ENCODE data around the gene PPAT. TPM values are rescaled to one million over a fixed set of nuclear protein-coding genes. Genes with fewer than 3 reads are reported as not detected.

PPAT gene
- total and polyA plus RNA-seq, 4 donors, result 3.7 to 11.0 (median 5.7) TPM

GRCh38 chr4:56430203-56430602 is 5.2 kb downstream of the PPAT start:
- Histone ChIP-seq H3K4me1 (ENCODE audit: control insufficient read depth in 4 of 4, insufficient read depth in 4 of 4, low read length in 3 of 4) (peaks cover 0 to 12% (median 6%) of the 10 kb centered on the region in 4 donors), H3K9me3 (ENCODE audit: control insufficient read depth in 4 of 4, low read length in 3 of 4) (no peaks in the 10 kb centered on the region), H3K27ac (ENCODE audit: low read depth in 1 of 2, low read length in 2 of 2) (no peak overlapping the region), H3K9ac (ENCODE audit: low read depth in 1 of 2, low read length in 2 of 2) (no peak overlapping the region), H3K4me3 (ENCODE audit: low read depth in 1 of 3, low read length in 3 of 3) (no peak overlapping the region), H3K27me3 (ENCODE audit: control insufficient read depth in 4 of 4, insufficient read depth in 4 of 4, low read length in 3 of 4) (no peaks in the 10 kb centered on the region), H3K36me3 (ENCODE audit: control insufficient read depth in 4 of 4, insufficient read depth in 3 of 4, low read depth in 1 of 4, low read length in 3 of 4) (no peaks in the 10 kb centered on the region)
- TF ChIP-seq, protein P1, sequence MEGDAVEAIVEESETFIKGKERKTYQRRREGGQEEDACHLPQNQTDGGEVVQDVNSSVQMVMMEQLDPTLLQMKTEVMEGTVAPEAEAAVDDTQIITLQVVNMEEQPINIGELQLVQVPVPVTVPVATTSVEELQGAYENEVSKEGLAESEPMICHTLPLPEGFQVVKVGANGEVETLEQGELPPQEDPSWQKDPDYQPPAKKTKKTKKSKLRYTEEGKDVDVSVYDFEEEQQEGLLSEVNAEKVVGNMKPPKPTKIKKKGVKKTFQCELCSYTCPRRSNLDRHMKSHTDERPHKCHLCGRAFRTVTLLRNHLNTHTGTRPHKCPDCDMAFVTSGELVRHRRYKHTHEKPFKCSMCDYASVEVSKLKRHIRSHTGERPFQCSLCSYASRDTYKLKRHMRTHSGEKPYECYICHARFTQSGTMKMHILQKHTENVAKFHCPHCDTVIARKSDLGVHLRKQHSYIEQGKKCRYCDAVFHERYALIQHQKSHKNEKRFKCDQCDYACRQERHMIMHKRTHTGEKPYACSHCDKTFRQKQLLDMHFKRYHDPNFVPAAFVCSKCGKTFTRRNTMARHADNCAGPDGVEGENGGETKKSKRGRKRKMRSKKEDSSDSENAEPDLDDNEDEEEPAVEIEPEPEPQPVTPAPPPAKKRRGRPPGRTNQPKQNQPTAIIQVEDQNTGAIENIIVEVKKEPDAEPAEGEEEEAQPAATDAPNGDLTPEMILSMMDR (IDR thresholded peaks at IDR 0.05; ENCODE audit: low read depth, low read length, missing input control), result no peak
- TF ChIP-seq ATF3 (IDR thresholded peaks at IDR 0.05), result no peak
- 99% methylated on average over 2 of the region's 2 CpGs for WGBS
- DNase-seq (ENCODE audit: low spot score), result no peak

- Histone ChIP-seq H3K9me3 (ENCODE audit: control insufficient read depth in 4 of 4, low read length in 3 of 4) (no peaks in the 10 kb centered on the region), H3K9ac (ENCODE audit: low read depth in 1 of 2, low read length in 2 of 2) (no peak overlapping the region), H3K4me1 (ENCODE audit: control insufficient read depth in 4 of 4, insufficient read depth in 4 of 4, low read length in 3 of 4) (no peaks in the 10 kb centered on the region), H3K27ac (ENCODE audit: low read depth in 1 of 2, low read length in 2 of 2) (no peak overlapping the region), H3K36me3 (ENCODE audit: control insufficient read depth in 4 of 4, insufficient read depth in 3 of 4, low read depth in 1 of 4, low read length in 3 of 4) (no peaks in the 10 kb centered on the region), H3K4me3 (ENCODE audit: low read depth in 1 of 3, low read length in 3 of 3) (no peak overlapping the region), H3K27me3 (ENCODE audit: control insufficient read depth in 4 of 4, insufficient read depth in 4 of 4, low read length in 3 of 4) (no peaks in the 10 kb centered on the region)
- 98% methylated on average over 1 of the region's 1 CpG for WGBS
- DNase-seq (ENCODE audit: low spot score), result no peak
- TF ChIP-seq YY1 (IDR thresholded peaks at IDR 0.05), result no peak
- TF ChIP-seq, protein P2, sequence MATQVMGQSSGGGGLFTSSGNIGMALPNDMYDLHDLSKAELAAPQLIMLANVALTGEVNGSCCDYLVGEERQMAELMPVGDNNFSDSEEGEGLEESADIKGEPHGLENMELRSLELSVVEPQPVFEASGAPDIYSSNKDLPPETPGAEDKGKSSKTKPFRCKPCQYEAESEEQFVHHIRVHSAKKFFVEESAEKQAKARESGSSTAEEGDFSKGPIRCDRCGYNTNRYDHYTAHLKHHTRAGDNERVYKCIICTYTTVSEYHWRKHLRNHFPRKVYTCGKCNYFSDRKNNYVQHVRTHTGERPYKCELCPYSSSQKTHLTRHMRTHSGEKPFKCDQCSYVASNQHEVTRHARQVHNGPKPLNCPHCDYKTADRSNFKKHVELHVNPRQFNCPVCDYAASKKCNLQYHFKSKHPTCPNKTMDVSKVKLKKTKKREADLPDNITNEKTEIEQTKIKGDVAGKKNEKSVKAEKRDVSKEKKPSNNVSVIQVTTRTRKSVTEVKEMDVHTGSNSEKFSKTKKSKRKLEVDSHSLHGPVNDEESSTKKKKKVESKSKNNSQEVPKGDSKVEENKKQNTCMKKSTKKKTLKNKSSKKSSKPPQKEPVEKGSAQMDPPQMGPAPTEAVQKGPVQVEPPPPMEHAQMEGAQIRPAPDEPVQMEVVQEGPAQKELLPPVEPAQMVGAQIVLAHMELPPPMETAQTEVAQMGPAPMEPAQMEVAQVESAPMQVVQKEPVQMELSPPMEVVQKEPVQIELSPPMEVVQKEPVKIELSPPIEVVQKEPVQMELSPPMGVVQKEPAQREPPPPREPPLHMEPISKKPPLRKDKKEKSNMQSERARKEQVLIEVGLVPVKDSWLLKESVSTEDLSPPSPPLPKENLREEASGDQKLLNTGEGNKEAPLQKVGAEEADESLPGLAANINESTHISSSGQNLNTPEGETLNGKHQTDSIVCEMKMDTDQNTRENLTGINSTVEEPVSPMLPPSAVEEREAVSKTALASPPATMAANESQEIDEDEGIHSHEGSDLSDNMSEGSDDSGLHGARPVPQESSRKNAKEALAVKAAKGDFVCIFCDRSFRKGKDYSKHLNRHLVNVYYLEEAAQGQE (IDR thresholded peaks at IDR 0.05), result no peak
- TF ChIP-seq GABPA (IDR thresholded peaks at IDR 0.05 in 1 of 2, conservative IDR thresholded peaks at IDR 0.05 in 1 of 2), result no peak
- TF ChIP-seq, protein P3, sequence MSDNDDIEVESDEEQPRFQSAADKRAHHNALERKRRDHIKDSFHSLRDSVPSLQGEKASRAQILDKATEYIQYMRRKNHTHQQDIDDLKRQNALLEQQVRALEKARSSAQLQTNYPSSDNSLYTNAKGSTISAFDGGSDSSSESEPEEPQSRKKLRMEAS (IDR thresholded peaks at IDR 0.05), result no peak
- no peak for TF ChIP-seq EGR1 (IDR thresholded peaks at IDR 0.05; ENCODE audit: low read depth in 2 of 2)
- no peak for TF ChIP-seq SP1 (IDR thresholded peaks at IDR 0.05)
- no peak for TF ChIP-seq JUND (IDR thresholded peaks at IDR 0.05)
- TF ChIP-seq HNF4A (conservative IDR thresholded peaks at IDR 0.05), result no peak
- TF ChIP-seq RXRA (IDR thresholded peaks at IDR 0.05), result no peak
- TF ChIP-seq, protein P4, sequence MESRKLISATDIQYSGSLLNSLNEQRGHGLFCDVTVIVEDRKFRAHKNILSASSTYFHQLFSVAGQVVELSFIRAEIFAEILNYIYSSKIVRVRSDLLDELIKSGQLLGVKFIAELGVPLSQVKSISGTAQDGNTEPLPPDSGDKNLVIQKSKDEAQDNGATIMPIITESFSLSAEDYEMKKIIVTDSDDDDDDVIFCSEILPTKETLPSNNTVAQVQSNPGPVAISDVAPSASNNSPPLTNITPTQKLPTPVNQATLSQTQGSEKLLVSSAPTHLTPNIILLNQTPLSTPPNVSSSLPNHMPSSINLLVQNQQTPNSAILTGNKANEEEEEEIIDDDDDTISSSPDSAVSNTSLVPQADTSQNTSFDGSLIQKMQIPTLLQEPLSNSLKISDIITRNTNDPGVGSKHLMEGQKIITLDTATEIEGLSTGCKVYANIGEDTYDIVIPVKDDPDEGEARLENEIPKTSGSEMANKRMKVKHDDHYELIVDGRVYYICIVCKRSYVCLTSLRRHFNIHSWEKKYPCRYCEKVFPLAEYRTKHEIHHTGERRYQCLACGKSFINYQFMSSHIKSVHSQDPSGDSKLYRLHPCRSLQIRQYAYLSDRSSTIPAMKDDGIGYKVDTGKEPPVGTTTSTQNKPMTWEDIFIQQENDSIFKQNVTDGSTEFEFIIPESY (IDR thresholded peaks at IDR 0.05), result no peak
- no peak for TF ChIP-seq HNF4G (IDR thresholded peaks at IDR 0.05)
- TF ChIP-seq ATF3 (IDR thresholded peaks at IDR 0.05), result no peak
- no peak for TF ChIP-seq TAF1 (conservative IDR thresholded peaks at IDR 0.05)
- TF ChIP-seq, protein P1 (IDR thresholded peaks at IDR 0.05; ENCODE audit: low read depth, low read length, missing input control), result no peak
- no peak for TF ChIP-seq RAD21 (IDR thresholded peaks at IDR 0.05)
- TF ChIP-seq FOXA2 (IDR thresholded peaks at IDR 0.05), result no peak
- TF ChIP-seq NR2F2 (IDR thresholded peaks at IDR 0.05), result no peak
- no peak for TF ChIP-seq FOXA1 (IDR thresholded peaks at IDR 0.05)
These were observed 8.2 kb downstream of the PPAT start for GRCh38 chr4:56427179-56427578.
